HG03045 (cell line): ENCODE results near the gene CDH23.

Experiments used
- ATAC-seq: cut with Tn5 transposase; IDR thresholded peaks from one replicate; pipeline ENCODE4 v1.9.1; 2021; ENCODE audit warnings: mild to moderate bottlenecking, moderate library complexity; ENCODE audit not compliant: unreplicated experiment

Gene CDH23

DNA sequence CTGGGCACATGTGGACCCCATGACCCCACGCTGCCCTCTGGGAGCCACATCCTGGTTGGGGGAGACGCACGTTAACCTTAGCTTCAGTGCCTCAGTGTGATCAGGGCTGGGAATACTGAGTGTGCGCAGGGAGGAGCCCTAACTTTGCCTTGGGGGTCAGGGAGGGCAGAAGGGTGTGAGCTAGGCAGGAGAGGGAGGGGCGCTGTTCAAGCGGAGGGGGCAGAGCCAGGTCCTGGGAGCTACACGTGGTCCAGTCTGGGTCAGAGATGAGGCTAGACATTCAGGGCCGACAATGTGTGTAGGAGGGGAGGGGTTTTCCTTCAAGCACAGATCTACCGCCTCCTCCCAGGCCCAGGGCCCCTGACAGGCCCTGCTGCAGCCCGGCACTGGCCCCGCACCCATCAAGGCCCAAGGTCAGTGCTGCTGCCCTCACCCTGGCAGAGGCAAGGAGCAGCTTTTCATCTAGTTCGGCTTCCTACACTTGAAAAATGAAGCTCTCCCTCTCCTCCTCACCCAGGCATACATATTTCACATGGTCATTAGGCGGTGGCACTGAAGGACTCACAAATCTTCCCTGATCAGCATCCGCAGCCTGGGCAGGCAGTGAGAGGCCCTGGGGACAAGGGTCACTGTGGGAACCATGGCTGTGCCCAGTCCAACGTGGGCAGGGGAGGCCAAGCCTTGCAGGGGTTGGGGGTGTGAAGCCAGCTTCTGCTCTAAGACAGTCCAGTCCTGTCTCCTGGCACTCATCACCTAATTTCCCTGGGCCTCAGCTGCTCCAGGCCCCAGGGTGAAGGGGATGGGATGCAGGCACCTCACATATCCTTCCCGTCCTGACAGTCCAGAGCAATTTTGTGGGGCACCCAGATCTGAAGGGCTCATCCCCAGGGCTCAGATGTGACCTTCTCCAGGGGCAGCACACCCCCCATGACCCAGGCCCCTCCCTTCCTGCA is 275.6 kb downstream of the CDH23 start:
- no peak for ATAC-seq

DNA sequence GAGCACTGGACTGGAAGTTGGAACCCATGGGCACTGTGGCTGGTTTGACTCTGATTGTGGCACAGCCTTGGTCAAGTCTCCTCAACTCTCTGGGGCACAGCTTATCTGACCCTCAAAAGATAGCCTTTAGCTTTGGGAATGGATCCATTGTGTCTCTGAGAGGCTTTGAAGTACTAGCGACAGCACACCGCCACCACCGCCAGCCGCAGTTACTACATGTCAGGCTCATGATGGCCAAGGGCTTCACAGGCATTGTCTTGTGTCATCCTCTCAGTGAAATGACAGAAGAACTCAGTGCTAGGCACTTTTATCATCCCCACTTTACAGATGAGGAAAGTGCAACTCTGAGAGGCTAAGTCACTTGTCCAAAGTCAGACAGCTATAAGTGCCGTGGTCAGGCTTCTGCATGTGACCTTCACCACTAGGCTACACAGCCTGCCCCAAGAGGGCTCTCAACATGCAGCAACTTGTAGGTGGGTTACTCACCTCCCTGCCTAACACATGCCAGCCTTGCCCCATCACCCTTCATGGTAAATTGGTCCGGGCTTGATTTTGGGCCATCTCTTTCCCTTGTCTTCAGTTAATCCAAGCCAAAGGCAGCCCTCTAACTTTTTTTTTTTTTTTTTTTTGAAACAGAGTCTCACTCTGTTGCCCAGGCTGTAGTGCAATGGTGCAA is 278.7 kb downstream of the CDH23 start:
- ATAC-seq: no peak

DNA sequence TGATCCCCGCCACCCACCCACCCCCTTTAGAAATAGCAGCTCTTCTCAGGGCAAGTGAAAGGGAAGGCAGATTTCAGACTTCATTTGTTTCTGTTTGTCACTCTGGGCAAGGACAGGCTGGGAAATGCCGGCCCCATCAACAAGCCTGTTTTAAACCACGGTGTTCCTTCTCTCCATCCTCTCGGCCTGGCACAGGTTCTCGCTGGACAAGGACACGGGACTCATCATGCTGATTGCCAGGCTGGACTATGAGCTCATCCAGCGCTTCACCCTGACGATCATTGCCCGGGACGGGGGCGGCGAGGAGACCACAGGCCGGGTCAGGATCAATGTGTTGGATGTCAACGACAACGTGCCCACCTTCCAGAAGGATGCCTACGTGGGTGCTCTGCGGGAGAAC is 280.5 kb downstream of the CDH23 start:
- no peak for ATAC-seq

DNA sequence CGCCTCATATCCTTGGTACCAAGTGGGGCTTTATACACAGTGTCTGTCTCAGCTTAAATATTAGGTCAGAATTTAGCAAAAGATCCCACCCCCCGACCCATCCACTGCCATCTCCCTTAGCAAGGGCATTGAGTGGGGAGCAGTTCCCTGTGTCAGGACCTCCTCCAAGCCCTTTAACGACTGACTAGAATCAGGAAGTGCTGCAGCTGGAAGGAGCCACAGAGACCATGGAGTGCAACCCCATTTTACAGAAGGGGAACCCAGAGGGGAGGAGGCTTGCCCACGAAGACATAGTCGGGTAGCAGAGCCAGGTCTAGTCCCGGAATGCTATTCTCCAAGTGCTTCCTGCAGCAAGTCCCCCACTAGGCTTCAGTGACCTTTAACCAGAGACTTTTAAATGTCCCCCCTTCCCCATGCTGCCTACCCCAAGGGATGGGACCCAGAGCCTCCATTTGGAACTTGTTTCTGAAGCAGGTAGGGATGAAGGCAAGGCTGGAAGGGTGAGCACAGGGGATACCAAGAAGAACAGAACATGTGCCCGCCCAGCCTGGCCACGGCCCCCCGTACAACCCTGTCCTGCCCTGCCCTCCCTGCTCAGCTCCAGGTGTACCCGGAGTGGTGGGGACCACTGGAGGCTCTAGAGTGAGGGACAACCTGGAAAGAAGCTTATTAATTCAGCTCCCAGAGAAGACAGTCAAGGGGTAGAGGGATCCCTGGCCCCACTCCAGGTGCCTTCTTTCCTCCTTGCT is 281.5 kb downstream of the CDH23 start:
- ATAC-seq: no peak

DNA sequence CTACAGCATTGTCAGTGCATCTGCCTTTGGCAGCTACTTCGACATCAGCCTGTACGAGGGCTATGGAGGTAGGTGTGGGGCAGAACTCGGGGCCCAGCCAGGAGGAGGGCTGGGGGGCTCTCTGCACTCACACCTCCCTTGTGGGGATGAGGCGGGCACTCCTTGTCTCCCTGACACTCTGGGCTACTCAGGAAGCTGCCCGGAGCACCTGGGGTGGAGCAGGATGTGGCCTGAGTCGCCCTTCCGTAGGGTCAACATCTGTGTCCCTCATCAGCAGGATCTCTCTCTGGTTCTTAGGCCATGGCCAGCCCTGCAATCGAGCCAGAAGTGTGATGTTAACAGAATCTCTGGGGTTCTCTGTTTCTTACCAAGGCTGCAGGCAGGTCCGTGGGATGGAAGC is 282.7 kb downstream of the CDH23 start:
- no peak for ATAC-seq

DNA sequence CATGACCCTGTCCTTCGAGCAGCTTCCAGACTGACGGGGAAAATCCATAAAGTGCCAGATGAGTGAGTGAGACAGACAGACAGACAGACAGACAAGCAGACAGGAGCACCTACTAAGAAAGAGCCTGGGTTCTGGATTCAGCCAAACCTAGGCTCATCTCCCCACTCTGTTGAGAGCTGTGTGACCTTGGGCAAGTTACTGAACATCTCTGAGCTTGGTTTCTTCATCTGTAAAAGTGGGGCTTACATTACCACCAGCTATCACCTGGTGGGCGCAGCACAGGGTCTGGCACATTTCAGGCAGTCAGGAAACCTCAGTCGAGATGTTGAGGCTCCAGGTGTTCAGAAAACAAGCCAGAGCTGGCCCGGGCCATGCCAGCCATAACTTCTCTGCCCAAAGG is 285.3 kb downstream of the CDH23 start:
- no peak for ATAC-seq

DNA sequence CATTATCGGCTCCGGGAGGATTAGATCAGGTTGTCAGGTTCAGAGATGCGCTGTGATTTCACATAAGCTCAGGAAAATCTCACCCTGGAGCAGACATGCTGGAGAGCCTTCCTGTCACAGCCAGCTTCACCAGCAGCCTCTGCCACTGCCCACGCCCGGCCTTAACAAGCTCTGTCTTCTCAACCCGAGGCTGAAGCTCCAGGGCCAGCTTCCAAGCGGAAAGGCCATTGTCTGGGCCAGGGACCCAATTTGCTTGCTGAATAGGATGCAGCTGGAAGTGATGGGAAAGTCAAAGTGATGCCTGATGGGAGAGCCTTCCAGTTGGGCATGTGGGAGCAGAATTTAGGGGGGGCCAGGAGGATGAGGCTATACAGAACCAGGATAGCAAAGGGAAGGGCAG is 286.6 kb downstream of the CDH23 start:
- no peak for ATAC-seq

DNA sequence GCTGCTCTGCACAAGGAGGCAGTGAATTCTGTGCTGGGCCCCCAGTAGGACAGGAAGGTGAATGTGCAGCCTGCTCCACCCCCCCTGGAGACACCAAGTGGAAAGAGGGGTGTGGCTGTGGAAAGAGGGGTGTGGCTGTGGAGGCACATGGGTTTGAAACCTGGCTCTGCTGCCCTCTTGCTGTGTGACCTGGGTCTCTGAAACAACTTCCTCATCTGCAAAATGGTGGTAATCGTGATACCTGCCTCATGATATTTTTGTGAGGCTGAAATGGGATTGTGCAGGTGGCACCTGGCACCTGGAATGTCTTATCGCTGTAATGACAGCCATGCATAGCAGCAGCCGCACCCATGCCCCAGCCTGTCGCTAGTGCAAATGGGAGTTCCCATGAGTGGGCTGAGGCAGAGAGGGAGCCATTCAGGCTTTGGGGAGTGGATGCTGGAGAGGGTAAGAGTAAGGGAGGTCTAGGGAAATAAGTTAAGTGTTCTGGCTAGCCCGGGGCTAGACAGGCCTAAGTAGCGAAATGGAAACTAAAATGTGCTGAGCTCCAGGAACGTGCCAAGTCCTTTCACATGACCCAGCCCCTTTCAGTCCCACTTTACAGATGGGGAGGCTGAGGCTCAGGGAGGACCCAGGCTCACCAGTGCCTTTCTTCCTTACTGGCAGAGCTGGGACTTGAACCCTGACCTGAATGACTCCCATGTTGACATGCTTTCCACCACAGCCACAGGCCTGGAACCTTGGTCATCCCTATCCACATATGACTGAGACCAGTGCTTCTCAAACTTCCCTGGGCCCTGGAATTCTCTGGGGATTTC is 287.8 kb downstream of the CDH23 start:
- ATAC-seq: no peak

DNA sequence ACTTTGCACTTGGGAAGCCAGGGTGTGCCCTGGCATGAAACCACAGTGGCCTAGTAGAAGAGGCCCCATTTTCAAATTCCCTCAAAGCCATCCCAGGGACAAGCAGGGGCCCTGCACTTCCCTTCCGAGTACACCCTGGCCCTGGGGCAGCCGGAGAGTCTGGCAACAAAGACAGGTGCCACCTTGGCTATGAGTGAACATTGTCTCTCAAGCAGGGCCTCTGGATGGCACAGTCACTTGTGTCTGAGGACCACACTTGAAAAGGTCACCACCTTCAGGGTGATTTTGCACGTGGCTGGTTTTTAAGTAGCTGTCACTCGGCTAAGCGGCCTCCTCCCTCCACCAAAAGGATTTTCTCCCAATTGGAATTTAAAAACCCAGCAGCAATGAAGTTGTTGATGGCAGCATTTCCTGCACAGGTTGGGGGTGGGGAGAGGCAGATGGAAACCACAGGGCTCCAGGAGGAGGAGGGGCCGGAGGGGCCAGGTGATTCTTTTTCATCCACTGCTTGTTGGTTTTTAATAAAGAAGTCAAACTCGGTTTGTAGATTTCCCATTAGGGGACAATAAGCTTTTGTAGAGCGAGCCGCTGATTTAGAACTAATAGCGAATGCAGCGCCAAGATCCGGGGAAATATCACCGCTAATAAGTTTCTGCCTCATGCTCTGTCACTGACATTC is 289.0 kb downstream of the CDH23 start:
- ATAC-seq: no peak

DNA sequence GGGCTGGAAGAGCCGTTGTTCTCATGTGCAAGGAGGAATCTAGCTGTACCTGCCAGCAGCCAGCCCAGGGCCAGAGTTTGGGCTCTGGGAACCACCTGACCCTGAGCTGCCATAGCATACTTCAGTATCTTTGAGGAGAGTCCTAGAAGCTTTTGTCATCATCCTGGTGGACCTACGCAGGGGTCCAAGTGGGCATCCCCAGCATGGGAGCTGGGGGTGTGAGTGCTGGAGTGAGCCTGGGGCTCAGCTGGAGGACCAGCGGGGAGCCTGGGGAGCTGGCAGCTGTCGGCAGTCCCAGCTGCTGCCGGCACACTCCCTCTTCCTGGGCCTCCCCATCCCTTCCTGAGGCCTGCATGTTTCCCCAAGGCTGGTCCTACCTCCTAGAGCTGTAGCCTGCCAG is 290.4 kb downstream of the CDH23 start:
- ATAC-seq: no peak

DNA sequence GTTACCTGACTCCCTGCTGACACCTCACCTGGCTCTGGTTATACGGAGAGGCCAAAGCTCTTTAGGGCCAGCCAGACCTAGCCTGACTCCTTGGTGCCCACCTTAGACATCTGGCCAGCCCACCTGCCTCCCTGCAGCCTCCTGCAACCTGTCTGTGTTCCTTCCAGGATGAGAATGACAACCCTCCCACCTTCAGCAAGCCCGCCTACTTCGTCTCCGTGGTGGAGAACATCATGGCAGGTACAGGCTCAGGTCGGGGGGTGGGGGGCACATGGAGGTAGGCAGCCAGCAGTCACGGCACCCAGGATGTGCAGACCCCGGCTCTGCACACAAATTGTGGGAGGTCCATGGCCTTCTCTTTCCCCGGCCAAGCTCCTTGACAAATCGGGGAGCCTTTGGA is 290.8 kb downstream of the CDH23 start:
- no peak for ATAC-seq

DNA sequence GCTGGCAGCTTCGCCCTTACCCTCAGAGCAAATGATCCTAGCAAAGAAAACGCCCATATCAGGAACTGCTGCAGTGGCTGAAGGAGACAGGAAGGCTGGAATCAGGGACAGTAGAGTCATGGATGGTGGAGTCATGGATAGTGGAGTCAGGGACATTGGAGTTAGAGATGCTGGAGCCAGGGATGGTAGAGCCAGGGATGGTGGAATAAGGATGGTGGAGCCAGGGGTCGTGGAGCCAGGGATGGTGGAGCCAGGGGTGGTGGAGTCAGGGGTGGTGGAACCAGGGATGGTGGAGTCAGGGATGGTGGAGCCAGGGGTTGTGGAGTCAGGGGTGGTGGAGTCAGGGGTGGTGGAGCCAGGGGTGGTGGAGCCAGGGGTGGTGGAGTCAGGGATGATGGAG is 291.5 kb downstream of the CDH23 start:
- no peak for ATAC-seq

DNA sequence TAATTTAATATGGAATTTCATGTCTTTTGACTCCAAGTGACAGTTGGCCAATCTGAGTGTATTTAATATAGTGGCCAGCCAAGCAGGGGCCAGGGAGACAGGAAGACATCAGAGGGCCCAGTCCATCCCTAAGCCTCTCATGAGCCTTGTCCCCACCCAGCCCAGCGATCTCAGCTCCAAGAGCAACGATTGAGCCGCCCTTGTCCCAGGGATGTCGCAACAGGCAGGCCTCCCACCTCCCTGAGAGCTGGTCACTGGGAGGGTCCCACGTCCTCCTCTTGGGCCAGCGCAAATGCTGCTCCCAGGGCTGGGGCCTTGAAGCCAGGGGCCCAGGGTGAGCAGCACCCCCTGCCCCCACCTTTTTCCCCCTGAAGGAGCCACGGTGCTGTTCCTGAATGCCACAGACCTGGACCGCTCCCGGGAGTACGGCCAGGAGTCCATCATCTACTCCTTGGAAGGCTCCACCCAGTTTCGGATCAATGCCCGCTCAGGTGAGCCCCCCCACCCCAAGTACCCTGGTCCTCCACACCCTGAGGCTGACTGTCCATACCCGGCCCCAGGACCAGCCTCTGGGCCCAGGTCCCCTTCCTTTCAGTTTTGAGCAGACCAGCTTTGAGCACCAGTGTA is 293.5 kb downstream of the CDH23 start:
- no peak for ATAC-seq

DNA sequence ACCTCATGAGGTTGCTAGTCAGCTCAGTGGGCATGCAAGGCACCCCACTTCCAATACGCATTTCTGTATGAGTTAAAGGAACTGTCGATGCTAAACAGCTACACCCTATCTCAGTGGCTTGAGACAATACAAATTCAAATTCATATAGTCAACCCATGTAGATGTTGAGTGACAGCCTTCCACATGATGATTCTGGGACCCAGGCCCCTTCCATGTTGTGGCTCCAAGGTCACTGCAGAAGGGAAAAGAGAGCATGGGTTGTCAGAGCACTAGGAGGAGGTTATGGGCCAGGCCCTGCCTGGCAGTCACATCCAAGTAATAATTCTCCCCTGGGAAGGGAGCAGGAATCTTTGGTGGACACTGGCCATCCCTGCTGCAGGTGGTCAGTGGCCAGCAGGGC is 294.7 kb downstream of the CDH23 start:
- no peak for ATAC-seq

DNA sequence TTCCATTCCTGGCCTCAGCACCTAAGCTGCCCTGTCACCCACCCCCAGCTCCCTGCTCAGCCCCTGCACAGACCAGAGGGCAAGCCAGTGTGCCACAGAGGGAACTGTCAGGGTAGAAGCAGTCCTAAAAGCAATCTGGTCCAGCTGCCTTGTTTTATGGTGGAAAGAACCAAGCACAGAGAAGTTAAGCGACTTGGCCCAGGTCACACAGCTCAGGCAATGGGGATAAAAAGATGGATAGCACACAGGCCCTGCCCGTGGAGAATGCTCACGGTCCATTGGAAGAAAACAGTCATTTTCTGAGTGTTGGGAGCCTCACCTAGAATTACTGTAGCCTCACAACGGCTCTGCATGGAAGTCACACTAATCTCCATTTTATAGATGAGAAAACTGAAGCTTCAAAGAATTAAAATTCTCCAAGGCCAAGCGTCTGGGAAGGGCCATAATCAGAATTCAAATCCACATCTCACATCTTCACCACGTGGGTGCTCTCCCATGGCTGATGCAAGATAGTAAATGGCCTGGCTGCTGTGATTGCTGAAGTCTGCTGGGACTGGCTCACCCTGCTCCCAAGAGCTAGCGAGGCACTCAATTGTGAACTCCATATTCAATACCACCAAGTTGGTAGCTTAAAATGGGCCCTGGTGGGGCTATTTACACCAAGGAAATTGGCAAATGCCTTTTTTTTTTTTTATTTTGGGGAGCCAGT is 296.0 kb downstream of the CDH23 start:
- ATAC-seq: no peak

DNA sequence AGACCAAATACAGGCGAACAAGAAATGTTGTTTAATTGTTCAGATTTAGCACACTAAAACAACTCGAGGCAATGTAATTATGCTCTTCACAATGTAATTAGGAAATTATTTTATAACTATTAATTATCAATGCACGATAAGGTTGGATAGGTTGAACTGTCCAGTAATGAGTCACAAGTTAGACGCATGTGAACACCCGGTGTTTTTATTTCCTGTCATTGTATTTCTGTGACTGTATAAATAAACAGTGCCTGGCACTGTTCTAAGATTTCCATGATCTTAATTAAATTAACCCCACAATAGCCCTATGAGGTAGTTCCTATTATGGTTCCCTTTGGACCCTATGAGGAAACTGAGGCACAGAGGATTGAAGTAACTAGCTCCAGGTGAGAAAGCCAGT is 296.7 kb downstream of the CDH23 start:
- no peak for ATAC-seq

DNA sequence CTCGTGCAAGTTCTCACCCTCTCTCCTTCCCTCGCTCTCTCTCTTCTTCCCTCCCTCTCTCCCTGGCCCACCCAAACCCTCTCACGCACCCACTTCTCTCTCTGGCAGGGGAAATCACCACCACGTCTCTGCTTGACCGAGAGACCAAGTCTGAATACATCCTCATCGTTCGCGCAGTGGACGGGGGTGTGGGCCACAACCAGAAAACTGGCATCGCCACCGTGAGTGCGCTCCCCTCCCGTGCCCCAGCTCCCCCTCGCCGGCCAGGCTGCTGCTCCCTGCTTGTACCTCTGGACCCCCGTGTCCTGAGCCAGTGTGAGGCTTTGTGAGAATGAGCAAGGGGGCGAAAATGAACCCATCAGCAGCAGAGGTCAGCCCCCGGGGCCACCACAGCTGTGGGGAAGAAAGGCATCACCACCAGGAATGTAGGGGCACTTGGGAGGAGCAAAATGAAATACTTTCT is 297.4 kb downstream of the CDH23 start:
- ATAC-seq: peak; percentile 15

DNA sequence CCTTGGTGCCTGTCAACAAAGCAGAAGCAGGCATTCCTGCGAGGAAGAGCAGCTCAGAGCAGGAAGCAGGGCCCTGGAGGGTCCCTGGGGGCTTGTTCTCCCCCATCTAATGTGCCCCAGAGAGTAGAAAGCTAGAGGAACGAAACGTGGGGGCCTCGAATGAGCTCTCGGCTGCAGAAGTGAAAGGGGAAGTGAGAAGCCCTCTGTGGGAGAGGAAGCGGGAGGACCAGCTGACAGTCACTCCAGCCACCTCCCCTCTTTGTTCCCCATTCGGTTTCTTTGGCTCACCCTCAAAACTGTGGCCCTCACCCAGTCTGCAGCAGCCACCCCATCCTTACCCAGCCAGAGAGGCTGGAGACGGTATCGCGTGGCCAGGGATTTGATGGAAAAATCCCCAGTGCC is 297.8 kb downstream of the CDH23 start:
- peak; percentile 80 for ATAC-seq
